ENCODE measurements around the gene PPP1R10.

- TF ChIP-seq, protein P1, sequence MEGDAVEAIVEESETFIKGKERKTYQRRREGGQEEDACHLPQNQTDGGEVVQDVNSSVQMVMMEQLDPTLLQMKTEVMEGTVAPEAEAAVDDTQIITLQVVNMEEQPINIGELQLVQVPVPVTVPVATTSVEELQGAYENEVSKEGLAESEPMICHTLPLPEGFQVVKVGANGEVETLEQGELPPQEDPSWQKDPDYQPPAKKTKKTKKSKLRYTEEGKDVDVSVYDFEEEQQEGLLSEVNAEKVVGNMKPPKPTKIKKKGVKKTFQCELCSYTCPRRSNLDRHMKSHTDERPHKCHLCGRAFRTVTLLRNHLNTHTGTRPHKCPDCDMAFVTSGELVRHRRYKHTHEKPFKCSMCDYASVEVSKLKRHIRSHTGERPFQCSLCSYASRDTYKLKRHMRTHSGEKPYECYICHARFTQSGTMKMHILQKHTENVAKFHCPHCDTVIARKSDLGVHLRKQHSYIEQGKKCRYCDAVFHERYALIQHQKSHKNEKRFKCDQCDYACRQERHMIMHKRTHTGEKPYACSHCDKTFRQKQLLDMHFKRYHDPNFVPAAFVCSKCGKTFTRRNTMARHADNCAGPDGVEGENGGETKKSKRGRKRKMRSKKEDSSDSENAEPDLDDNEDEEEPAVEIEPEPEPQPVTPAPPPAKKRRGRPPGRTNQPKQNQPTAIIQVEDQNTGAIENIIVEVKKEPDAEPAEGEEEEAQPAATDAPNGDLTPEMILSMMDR (optimal IDR thresholded peaks at IDR 0.05 in 1 of 3, IDR thresholded peaks at IDR 0.05 in 1 of 3, conservative IDR thresholded peaks at IDR 0.05 in 1 of 3; ENCODE audit: extremely low read depth in 1 of 3, insufficient read depth in 2 of 3, low read length in 3 of 3) = no peak
- no peak for TF ChIP-seq EZH2 (IDR thresholded peaks at IDR 0.05; ENCODE audit: low read length)
Measured at GRCh38 chr6:30615958-30616810, 859 bp downstream of the PPP1R10 start.

All from keratinocyte (primary cell).